CD4-positive, alpha-beta T cell treated with Interleukin-17A for 4 hours (primary cell): ENCODE results near the gene KRTAP12-2.

Experiments used
- DNase-seq: peaks from one replicate; pipeline ENCODE4 v3.0.0-alpha.2; 2020; ENCODE audit warnings: mixed read lengths

KRTAP12-2 gene

DNA sequence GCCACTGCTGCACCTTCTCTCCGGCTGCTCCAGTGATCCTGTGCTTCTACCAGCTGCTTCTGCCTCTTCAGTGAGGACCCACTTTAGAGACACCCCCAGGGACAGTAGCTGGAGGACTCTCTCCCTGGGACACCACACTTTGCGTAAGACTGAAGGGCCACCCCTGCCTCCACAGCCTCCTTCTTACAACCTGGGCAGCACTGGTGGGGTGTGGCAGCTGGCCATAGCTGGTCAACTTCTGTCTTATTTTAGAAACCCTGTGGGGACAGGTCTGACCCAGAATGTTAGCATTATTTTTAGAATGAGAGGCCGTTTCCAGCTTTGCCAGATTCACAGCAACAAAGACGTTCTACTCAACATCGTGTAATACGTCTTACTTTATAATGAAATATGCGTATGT, 41.0 kb downstream of the KRTAP12-2 start:
- DNase-seq = no peak

DNA sequence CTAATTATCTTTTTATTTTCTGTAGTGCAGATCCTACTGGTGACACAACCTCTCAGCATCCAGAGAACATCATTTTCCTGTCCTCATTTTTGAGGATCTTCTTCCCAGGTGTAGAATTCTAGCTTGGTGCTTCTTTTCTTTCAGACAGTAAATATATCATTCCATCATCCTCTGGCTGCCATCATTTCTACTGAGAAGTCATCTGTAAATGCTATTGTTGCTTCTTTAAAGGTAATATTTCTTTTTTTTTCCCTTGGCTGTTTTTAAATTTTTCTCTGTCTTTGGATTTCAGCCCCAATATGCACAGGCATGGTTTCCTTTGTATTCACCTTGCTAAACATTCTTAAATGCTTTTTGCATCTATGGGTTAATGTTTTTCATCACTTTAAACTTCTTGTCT, 43.2 kb downstream of the KRTAP12-2 start:
- DNase-seq = no peak

DNA sequence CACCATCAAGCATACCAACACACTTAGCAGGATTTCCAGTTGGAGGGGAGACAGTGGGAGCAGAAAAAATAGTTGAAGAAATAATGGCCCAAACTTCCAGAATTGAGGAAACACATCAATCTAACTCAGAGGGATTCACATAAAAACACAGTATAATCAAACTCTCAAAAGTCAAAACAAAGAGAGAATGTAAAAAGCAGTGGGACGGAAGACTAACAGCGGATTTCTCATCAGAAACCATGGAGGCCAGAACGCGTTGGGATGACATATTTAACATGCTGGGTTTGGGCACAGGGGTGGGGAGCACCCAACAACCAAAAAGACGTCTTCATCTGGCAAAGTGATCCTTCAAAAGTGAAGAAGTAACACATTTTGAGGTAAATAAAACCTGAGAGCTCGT, 46.8 kb downstream of the KRTAP12-2 start:
- DNase-seq = no peak

DNA sequence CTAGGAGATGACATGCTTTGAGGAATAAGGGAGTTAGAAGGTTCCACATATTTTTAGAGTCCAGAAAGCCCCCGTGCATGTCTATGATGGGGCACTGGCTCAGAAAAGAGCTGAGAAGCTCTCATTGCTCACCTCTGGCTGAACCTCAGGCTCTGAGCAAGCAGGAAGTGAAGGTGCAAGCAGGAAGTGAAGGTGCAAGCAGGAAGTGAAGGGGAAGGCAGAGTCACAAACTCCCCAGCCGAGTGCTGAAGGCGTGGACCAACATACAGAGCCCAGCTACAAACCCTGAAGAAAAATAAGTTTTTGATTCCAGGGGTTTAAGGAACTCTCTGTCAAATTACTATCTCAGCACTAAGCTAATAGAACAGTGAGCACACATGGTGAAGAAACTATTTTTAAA, 47.8 kb downstream of the KRTAP12-2 start:
- DNase-seq = peak; percentile 77

DNA sequence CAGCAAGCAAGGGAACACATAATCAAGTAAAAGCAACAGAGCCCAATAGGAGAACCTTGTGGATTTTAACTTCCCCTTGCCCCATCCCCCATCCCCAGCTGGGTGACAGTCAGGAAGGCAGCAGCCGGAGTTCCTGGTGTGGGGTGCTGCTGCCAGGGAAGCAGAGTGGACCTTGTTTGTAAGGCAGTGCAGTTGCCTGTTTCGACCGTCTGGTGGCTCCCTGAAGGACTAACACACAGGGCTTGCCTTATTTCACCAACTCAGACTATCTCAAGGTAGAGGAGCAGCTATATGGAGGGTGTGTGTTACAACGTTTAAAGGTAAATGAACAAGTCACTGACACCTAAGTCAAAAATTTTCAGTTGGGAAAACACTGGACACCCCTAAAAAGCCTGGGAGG, 48.2 kb downstream of the KRTAP12-2 start:
- peak; percentile 22 for DNase-seq

DNA sequence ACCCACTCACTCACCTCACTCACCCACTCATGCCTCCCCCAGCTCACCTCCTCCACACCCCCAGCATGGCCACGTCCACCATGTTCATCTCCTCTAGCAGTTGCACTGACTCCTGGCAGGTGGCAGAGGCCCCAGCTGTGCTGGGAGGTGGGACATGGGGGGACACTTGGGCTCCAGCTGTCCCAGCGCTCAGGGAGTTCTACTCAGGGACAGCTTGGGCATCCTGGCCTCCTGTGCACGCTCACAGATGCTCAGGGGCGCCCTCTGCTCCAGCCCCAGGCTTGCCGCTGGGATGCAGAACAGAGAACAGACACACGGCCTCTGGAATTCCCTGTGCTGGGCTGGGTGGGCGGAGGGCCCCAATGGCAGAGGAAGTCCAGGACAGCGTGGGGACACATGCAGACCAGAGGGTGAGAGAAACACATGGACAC, 49.6 kb downstream of the KRTAP12-2 start:
- DNase-seq = no peak

DNA sequence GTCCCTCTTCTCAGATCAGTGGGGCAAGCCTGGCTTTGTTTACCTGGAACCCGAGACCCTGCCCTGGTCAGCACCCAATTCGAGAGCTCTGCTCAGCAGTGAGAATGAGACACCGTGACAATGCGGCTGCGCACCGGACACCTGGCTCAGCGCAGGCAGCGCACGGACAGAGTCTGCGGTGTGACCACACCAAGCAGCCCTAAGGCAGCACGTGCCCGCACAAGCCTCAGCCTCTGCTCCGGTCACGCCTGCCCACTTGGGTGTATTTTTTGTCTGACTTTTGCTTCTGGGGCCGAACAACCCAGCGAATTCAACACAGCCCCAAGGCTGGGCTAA, 50.2 kb downstream of the KRTAP12-2 start:
- no peak for DNase-seq
